PC-3 (cell line): ENCODE measurements around the gene ARHGEF16. TPM values are rescaled to one million over a fixed set of nuclear protein-coding genes. Genes with fewer than 3 reads are reported as not detected.

Experiments
- ATAC-seq: fragments of 200-7000 bp; cut with Tn5 transposase; 2 replicates; pipeline ENCODE4 v1.9.1; 2020; ENCODE audit warnings: mild to moderate bottlenecking, moderate library complexity
- BruUV-seq: library from RNA; stranded (reverse); fragments of 400-500 nt; replicated peaks from 2 replicates; lab custom pipeline; 2021; lab: Mats Ljungman, UMichigan
- CTCF ChIA-PET: fragments of 300-600 bp; sonication (Branson Sonifier 250); formaldehyde crosslinking; loops from one replicate; lab custom pipeline; 2022; ENCODE audit warnings: antibody characterized with exemption; lab: Charles Lee
- POLR2A ChIA-PET: fragments of 300-600 bp; sonication (Branson Sonifier 250); formaldehyde crosslinking; loops from one replicate; lab custom pipeline; 2022; ENCODE audit warnings: antibody characterized with exemption; ENCODE audit not compliant: unreplicated experiment; lab: Charles Lee
- DNase-seq: peaks from one replicate; pipeline ENCODE4 v3.0.0-alpha.2; 2015
- H2AFZ ChIP-seq: fragments of 300-600 bp; sonication (generic); 2 replicates; pipeline ENCODE4 v1.6.0; 2016; ENCODE audit warnings: antibody characterized with exemption, low read length
- H3F3A ChIP-seq: fragments of 300-600 bp; sonication (generic); one replicate; pipeline ENCODE4 v1.6.0; 2017; ENCODE audit warnings: antibody characterized with exemption, low read length, control low read depth, mild to moderate bottlenecking; ENCODE audit not compliant: unreplicated experiment
- H3K27ac ChIP-seq: fragments of 300-600 bp; sonication (generic); 2 replicates; pipeline ENCODE4 v1.5.1; 2016; ENCODE audit warnings: mild to moderate bottlenecking, low read length
- H3K27me3 ChIP-seq: fragments of 300-600 bp; sonication (generic); 2 replicates; pipeline ENCODE4 v1.6.1; 2016; ENCODE audit warnings: low read length, mixed read lengths
- H3K36me3 ChIP-seq: fragments of 300-600 bp; sonication (generic); 2 replicates; pipeline ENCODE4 v1.6.1; 2016; ENCODE audit warnings: low read depth, mixed run types, low read length, mixed read lengths
- H3K4me1 ChIP-seq: fragments of 300-600 bp; sonication (generic); 2 replicates; pipeline ENCODE4 v1.5.1; 2016; ENCODE audit warnings: low read length; ENCODE audit not compliant: insufficient read depth
- H3K4me2 ChIP-seq: fragments of 300-600 bp; sonication (generic); 2 replicates; pipeline ENCODE4 v1.6.0; 2016; ENCODE audit warnings: low read length
- H3K4me3 ChIP-seq: fragments of 300-600 bp; sonication (generic); 2 replicates; pipeline ENCODE4 v1.5.1; 2016; ENCODE audit warnings: mild to moderate bottlenecking, low read length, mixed read lengths
- H3K79me2 ChIP-seq: fragments of 300-600 bp; sonication (generic); 2 replicates; pipeline ENCODE4 v1.6.1; 2017; ENCODE audit warnings: low read length, mixed read lengths
- H3K9ac ChIP-seq: fragments of 300-600 bp; sonication (generic); 2 replicates; pipeline ENCODE4 v1.6.0; 2016; ENCODE audit warnings: mild to moderate bottlenecking, low read length
- H3K9me2 ChIP-seq: fragments of 300-600 bp; sonication (generic); replicated peaks from 2 replicates; pipeline ENCODE4 v1.6.1; 2016; ENCODE audit warnings: mixed run types, low read length, mixed read lengths
- H3K9me3 ChIP-seq: fragments of 300-600 bp; sonication (generic); 2 replicates; pipeline ENCODE4 v1.6.1; 2016; ENCODE audit warnings: low read length, mixed read lengths
- H4K20me1 ChIP-seq: fragments of 300-600 bp; sonication (generic); 2 replicates; pipeline ENCODE4 v1.6.1; 2016; ENCODE audit warnings: low read length, mixed read lengths
- EZH2 ChIP-seq: fragments of 300-600 bp; sonication (generic); IDR thresholded peaks from one replicate; pipeline ENCODE4 v1.6.1; 2017; ENCODE audit warnings: antibody characterized with exemption, mild to moderate bottlenecking, low read length; ENCODE audit not compliant: unreplicated experiment
- EZH2phosphoT487 ChIP-seq: fragments of 300-600 bp; sonication (generic); IDR thresholded peaks from 2 replicates; pipeline ENCODE4 v1.6.1; 2018; ENCODE audit warnings: mild to moderate bottlenecking, antibody characterized with exemption, low read length, borderline replicate concordance
- intact Hi-C: fragments of 100-400 bp; cut with micrococcal nuclease; formaldehyde crosslinking; loops from 2 replicates; pipeline ENCODE4 v1.9.0; 2023
- total RNA-seq: library from RNA; depleted of rRNA; stranded (reverse); fragments of >200 nt; gene quantifications from 2 replicates; pipeline ENCODE4 v1.2.3, GENCODE V29; 2014
- TF ChIP-seq, protein P1 (sequence below): fragments of 300-600 bp; sonication (generic); conservative IDR thresholded peaks from 2 replicates; pipeline ENCODE4 v1.5.1; 2017; ENCODE audit warnings: antibody characterized with exemption, low read depth, mild to moderate bottlenecking, low read length

Gene ARHGEF16
- total RNA-seq, 1 experiment from 2014 or later = 54.3 TPM

DNA sequence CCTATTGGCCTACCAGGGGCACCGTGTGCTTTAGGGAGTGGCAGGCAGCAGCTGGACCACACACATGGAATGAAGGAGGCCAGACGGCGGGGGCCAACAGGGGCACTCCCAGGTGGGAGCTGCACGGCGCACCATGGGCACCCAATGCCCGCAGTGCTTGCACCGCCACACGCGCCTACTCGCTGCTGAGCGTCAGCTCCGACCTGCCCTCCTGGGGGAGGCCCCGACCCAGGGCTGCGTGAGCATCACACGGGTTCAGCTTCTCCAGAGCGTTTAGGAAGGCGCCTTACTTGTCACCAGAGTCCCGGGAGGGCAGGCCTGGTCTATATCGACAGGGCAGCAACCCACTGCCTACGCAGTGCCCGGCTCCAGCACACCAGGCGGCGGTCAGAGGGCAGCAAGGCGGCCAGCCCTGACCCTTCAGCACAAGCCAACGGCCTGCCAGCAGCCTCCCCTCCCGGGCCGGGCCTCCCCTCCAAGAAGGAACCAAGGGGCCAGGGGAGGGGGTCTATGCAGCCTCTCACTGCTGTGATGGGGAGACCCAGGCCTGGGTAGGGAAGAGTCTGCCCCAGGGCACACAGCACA lies 64.9 kb downstream of the ARHGEF16 start:
- POLR2A ChIA-PET = no interaction called here
- no peaks in the 10 kb centered on the region for H3K9me2 ChIP-seq

DNA sequence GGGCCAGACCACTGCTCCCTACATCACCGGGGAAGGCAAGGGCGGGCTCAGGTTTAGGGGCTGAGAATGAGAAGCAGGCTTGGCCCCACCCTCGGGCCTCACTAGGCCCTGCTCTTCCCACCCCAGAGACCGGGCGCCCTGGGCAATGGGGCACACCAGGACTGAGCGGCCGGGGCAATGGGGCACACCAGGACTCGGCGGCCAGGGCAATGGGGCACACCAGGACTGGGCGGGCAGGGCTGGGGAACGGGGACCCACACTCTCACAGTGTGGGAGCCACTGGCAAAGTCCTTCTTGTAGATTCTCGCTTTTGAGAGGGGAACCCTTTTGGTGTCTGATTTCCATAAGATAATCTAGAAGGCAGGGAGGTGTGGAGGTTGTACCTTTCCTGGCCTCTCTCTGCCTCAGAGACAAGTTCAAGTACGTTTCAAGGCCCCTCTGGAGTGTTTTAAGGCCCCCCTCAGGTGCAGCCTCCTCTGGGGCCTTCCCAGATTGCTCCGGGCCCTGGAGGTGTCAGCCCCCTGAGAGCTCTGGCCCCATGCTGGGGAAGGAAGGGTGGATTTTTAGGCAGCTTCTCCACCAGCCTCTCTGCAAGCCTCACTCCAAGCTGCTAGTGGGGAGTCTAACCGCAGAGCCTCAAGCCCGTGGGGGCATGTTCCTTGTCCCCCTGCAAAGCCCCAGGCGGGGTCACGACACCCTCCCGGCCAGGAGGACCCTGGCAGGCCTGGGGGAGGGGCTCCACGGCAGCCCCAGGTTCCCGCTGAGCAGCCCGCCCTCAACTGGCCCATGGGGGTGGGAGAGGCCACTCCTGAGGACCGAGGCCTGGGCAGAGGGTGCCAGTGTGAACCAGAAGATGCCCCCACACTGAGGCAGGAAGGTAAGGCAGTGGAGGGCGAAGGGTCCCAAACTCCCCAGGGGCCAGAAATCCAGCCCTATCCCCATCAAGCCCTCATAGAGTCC lies 66.2 kb downstream of the ARHGEF16 start:
- Histone ChIP-seq H3K9me2 (no peaks in the 10 kb centered on the region), H3F3A (no peaks in the 10 kb centered on the region), H3K4me1 (no peaks in the 10 kb centered on the region), H3K9ac (no peak overlapping the region), H3K4me3 (no peak overlapping the region), H3K9me3 (no peaks in the 10 kb centered on the region), H4K20me1 (no peaks in the 10 kb centered on the region), H3K36me3 (no peaks in the 10 kb centered on the region), H2AFZ (no peak overlapping the region), H3K79me2 (no peaks in the 10 kb centered on the region), H3K27me3 (no peaks in the 10 kb centered on the region), H3K27ac (no peak overlapping the region), H3K4me2 (no peak overlapping the region)
- ChIA-PET POLR2A (no interaction called here), CTCF (no interaction called here)
- DNase-seq (no peak), ATAC-seq (no peak)
- intact Hi-C loops = no loop called here
- TF ChIP-seq, protein P1, sequence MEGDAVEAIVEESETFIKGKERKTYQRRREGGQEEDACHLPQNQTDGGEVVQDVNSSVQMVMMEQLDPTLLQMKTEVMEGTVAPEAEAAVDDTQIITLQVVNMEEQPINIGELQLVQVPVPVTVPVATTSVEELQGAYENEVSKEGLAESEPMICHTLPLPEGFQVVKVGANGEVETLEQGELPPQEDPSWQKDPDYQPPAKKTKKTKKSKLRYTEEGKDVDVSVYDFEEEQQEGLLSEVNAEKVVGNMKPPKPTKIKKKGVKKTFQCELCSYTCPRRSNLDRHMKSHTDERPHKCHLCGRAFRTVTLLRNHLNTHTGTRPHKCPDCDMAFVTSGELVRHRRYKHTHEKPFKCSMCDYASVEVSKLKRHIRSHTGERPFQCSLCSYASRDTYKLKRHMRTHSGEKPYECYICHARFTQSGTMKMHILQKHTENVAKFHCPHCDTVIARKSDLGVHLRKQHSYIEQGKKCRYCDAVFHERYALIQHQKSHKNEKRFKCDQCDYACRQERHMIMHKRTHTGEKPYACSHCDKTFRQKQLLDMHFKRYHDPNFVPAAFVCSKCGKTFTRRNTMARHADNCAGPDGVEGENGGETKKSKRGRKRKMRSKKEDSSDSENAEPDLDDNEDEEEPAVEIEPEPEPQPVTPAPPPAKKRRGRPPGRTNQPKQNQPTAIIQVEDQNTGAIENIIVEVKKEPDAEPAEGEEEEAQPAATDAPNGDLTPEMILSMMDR = no peak
- TF ChIP-seq EZH2 = no peak
- TF ChIP-seq EZH2phosphoT487 = no peak
- no TSS peak for BruUV-seq

More for the DNA sequence above, 64.9 kb downstream of the ARHGEF16 start:
- no peaks in the 10 kb centered on the region for H3F3A ChIP-seq
- H3K79me2 ChIP-seq = no peaks in the 10 kb centered on the region
- H3K36me3 ChIP-seq = no peaks in the 10 kb centered on the region
- TF ChIP-seq EZH2 (no peak), EZH2phosphoT487 (no peak)
- TF ChIP-seq, protein P1 = no peak
- H3K9ac ChIP-seq = no peak overlapping the region
- H3K4me1 ChIP-seq = no peaks in the 10 kb centered on the region
- CTCF ChIA-PET = no interaction called here
- intact Hi-C loops = no loop called here
- no peaks in the 10 kb centered on the region for H3K9me3 ChIP-seq
- no peak for DNase-seq
- no TSS peak for BruUV-seq
- no peak overlapping the region for H3K4me2 ChIP-seq
- no peaks in the 10 kb centered on the region for H4K20me1 ChIP-seq
- no peak for ATAC-seq
- no peak overlapping the region for H3K27ac ChIP-seq
- H2AFZ ChIP-seq = no peak overlapping the region
- H3K27me3 ChIP-seq = no peaks in the 10 kb centered on the region
- no peak overlapping the region for H3K4me3 ChIP-seq

DNA sequence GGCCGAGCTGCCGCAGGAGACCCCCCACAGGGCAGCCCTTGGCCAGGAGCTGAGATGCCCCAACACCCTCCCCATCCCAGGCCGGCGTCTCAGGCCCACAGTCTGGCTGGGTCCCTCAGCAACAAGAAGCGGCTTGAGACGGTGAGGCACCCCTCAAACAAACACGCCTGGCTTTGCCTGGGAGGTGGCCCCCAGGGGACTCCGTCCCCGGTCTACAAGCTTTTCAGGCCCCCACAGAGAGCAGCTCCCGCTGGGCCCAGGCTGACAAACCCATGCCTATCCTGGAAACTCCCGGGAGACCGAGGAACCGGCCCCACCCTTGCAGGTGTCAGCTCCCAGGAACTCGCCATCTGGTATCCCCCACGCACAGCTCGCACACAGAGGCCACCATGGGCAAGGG lies 67.0 kb downstream of the ARHGEF16 start:
- no peaks in the 10 kb centered on the region for H3K4me1 ChIP-seq
- H3K27ac ChIP-seq = no peak overlapping the region
- H4K20me1 ChIP-seq = no peaks in the 10 kb centered on the region
- H3F3A ChIP-seq = no peaks in the 10 kb centered on the region
- intact Hi-C loops = no loop called here
- no peaks in the 10 kb centered on the region for H3K79me2 ChIP-seq
- H3K36me3 ChIP-seq = no peaks in the 10 kb centered on the region
- no peak overlapping the region for H2AFZ ChIP-seq
- ChIA-PET CTCF (no interaction called here), POLR2A (no interaction called here)
- ATAC-seq (no peak), DNase-seq (no peak)
- H3K9me2 ChIP-seq = no peaks in the 10 kb centered on the region
- H3K9me3 ChIP-seq = no peaks in the 10 kb centered on the region
- H3K9ac ChIP-seq = no peak overlapping the region
- no peak overlapping the region for H3K4me2 ChIP-seq
- BruUV-seq = no TSS peak
- H3K27me3 ChIP-seq = no peaks in the 10 kb centered on the region
- H3K4me3 ChIP-seq = no peak overlapping the region
- TF ChIP-seq EZH2phosphoT487 (no peak), EZH2 (no peak)
- TF ChIP-seq, protein P1 = no peak
